HG02981 (cell line): Measurements from ENCODE around the gene PSENEN.

Experiments used
- ATAC-seq: cut with Tn5 transposase; IDR thresholded peaks from one replicate; pipeline ENCODE4 v1.9.1; 2021; ENCODE audit warnings: mild to moderate bottlenecking, moderate library complexity; ENCODE audit not compliant: unreplicated experiment

Gene PSENEN

GRCh38 chr19:35745328-35746086 is at the start of gene PSENEN, which contains the start of gene U2AF1L4:
TSS of gene PSENEN (plus strand) at chr19:35745651. CDS start at chr19:35745931, 280 bp downstream.
TSS of gene U2AF1L4 (minus strand) at chr19:35745418. CDS start at chr19:35745391, 27 bp downstream.
- ATAC-seq = peak; percentile 37

- ATAC-seq = no peak
Measured at GRCh38 chr19:35695895-35696422, 49.5 kb upstream of the PSENEN start.

- no peak for ATAC-seq
Measured at GRCh38 chr19:35696835-35697234, 48.6 kb upstream of the PSENEN start.

- ATAC-seq = peak; percentile 96
Measured at GRCh38 chr19:35702223-35703012, 43.0 kb upstream of the PSENEN start.

- ATAC-seq = no peak
Measured at GRCh38 chr19:35703343-35703742, 42.1 kb upstream of the PSENEN start.

- ATAC-seq = no peak
Measured at GRCh38 chr19:35704218-35704617, 41.2 kb upstream of the PSENEN start, which contains the start of gene ZBTB32. TSS of gene ZBTB32 (plus strand) at chr19:35704558. CDS start at chr19:35714627, 10,069 bp downstream.

- no peak for ATAC-seq
Measured at GRCh38 chr19:35708391-35708790, 37.1 kb upstream of the PSENEN start.

GRCh38 chr19:35710784-35711723 is 34.4 kb upstream of the PSENEN start:
- ATAC-seq = no peak

- no peak for ATAC-seq
Measured at GRCh38 chr19:35712567-35713505, 32.6 kb upstream of the PSENEN start.

- no peak for ATAC-seq
Measured at GRCh38 chr19:35713506-35713850, 32.0 kb upstream of the PSENEN start.

GRCh38 chr19:35713904-35714495 is 31.5 kb upstream of the PSENEN start:
- ATAC-seq = no peak

GRCh38 chr19:35714601-35715354 is 30.7 kb upstream of the PSENEN start:
- ATAC-seq = no peak

GRCh38 chr19:35715355-35715809 is 30.1 kb upstream of the PSENEN start:
- no peak for ATAC-seq

GRCh38 chr19:35715981-35716800 is 29.3 kb upstream of the PSENEN start:
- ATAC-seq = no peak

GRCh38 chr19:35716801-35717664 is 28.4 kb upstream of the PSENEN start:
- peak; percentile 60 for ATAC-seq

GRCh38 chr19:35717665-35718344 is 27.6 kb upstream of the PSENEN start, which contains the start of gene KMT2B:
TSS of gene KMT2B (plus strand) at chr19:35718003. CDS start at chr19:35718019, 16 bp downstream.
- ATAC-seq = peak; percentile 43
